GM13977 (cell line): Measurements from ENCODE around the gene TMEM165.

Experiments used
- DNase-seq: peaks from one replicate; pipeline ENCODE4 v3.0.0; 2012; ENCODE audit warnings: low spot score
- CTCF ChIP-seq: IDR thresholded peaks from 2 replicates; pipeline ENCODE4 v1.5.1; 2012; ENCODE audit warnings: mild to moderate bottlenecking, control low read depth; ENCODE audit not compliant: insufficient read depth; ENCODE audit errors: extremely low read depth, missing control alignments
- in situ Hi-C: fragments of 300-500 bp; cut with MboI; formaldehyde crosslinking; loops from one replicate; pipeline ENCODE4 v1.12.0; 2022; ENCODE audit warnings: low sequenced_read_pairs, low pct_unique_long_range_greater_than_20kb, mixed read lengths, inconsistent platforms; ENCODE audit not compliant: unreplicated experiment

Gene TMEM165

DNA sequence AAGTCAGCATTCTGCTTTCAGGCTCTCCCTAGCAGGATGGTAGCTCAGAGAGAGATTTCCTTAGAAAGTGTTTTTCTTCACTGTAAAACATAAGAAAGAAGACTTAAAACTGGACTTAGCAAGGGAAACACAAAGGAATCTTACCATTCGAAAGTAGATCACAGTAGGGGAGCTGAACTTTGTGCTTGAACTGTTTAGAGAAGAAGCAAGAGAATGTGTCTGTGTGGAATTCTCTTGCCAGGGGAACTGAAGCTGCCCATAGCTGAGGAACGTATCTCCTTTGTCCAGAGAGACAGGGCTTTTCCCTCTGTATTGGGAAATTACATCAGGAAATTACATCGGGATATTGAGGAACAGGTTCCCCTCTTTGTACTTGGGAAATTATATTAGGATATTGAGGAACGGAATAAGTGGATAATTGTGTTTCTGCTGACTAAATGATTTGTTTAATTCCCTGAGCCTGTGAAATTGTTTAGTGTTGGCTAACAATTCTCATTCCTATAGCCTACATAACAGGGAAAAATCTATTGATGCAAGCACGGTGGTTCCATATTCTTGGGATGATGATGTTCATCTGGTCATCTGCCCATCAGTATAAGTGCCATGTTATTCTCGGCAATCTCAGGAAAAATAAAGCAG lies 28.6 kb upstream of the TMEM165 start:
- DNase-seq: no peak
- TF ChIP-seq CTCF: no peak
- in situ Hi-C loops: no loop called here

DNA sequence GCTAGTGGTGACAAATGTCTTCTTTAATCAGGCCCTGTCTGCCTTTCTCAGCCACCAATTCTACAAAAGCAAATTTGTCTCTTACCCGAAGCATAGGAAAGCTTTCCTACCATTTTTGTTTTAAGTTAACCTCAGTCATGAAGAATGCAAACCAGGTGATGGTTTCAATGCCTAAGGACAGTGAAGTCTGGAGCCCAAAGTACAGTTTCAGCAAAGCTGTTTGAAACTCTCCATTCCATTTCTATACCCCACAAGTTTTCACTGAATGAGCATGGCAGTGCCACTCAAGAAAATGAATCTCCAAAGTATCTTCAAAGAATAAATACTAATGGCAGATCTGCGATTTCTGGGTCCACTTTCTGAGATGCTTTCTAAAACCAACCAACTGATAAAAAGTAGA lies 25.8 kb upstream of the TMEM165 start:
- DNase-seq: no peak
- no peak for TF ChIP-seq CTCF
- in situ Hi-C loops: no loop called here

GRCh38 chr4:55372259-55372658 lies 23.5 kb upstream of the TMEM165 start:
- in situ Hi-C loops: no loop called here
- TF ChIP-seq CTCF: no peak
- no peak for DNase-seq

GRCh38 chr4:55373461-55373860 lies 22.3 kb upstream of the TMEM165 start:
- no peak for TF ChIP-seq CTCF
- no peak for DNase-seq
- in situ Hi-C loops: no loop called here

DNA sequence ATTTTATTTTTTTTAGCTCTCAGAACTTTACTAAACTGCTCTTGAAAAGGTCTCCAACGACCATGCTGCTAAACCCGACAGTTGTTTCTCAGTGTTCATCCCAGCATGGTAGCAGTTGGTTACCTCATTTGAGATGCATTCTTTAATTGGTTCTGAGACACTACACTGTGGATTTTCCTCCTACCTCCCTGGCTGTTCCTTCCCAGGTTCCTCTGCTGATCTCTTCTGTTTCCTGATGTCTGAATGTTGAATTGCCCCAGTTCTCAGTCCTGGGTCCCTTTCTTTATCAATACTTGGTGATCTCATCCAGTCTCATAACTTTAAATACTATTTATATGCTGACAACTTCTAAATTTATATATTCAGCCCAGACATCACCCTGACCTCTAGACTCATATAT lies 19.1 kb upstream of the TMEM165 start:
- TF ChIP-seq CTCF: no peak
- in situ Hi-C loops: no loop called here
- no peak for DNase-seq

DNA sequence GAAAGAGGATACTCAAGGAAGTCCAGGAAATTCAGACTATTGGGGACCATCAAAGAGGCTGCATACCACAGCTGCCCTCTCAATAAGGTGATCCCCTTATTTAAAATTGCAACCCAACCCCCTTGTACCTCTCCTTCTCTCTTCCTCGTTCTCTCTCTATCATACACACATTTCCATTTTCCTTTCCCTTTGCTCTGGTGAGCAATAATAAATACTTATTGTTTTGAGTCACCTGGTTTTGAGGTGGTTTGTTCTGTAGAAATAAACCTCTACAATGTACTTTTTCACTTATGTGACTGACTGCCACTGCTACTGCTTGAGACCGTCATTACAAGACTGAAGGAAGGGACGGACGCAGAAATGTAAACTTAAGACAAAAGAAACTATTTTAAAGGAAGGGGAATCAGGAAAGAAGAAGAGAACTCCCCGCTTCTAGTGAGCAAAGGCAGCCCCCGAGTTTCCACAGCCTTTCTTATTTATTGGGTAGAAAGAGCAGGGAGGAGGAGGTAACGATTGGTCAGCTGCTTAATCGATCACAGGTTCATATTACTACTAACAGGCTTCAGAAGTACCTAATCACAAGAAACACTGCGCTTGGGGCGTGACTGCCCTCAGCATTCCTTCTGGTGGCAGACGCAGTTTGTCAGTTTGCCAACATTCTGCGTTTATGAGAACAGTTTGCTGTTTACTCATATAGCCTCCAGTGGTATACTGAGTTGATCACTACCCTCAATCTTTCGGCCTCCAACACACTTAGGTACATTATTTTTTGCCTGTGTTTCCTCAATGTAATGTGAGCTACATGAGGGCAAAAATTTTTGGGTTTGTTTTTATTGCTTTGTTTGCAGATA lies 16.9 kb upstream of the TMEM165 start:
- no peak for DNase-seq
- in situ Hi-C loops: no loop called here

More for the DNA sequence above, 16.9 kb upstream of the TMEM165 start:
- TF ChIP-seq CTCF: no peak
